Lung (tissue), 12 donors: ENCODE measurements around the gene ERAP2. TPM values are rescaled to one million over a fixed set of nuclear protein-coding genes. Genes with fewer than 3 reads are reported as not detected.

Experiments
- ATAC-seq: fragments of 200-7000 bp; cut with Tn5 transposase; one replicate; pipeline ENCODE4 v1.9.1; 2020; ENCODE audit warnings: moderate number of reproducible peaks; ENCODE audit not compliant: insufficient read depth, low FRiP score
- DNase-seq, 3 donors: peaks; one replicate each; pipeline ENCODE4 v3.0.0-alpha.2; 2013 to 2017
- H3K27ac ChIP-seq, 2 donors: one replicate each; pipeline ENCODE4 v1.5.1; 2013; ENCODE audit warnings: mild to moderate bottlenecking in 2 of 2, moderate library complexity in 2 of 2, control low read depth in 1 of 2, inconsistent platforms in 1 of 2, low read depth in 1 of 2, low read length in 1 of 2
- H3K27me3 ChIP-seq, 3 donors: one replicate each; pipeline ENCODE4 v1.5.1; 2013; ENCODE audit warnings: low read length in 2 of 3; ENCODE audit not compliant: control insufficient read depth in 3 of 3, insufficient read depth in 3 of 3
- H3K36me3 ChIP-seq, 4 donors: one replicate each; pipeline ENCODE4 v1.5.1; 2013; ENCODE audit warnings: low read length in 4 of 4, mild to moderate bottlenecking in 1 of 4, moderate library complexity in 1 of 4; ENCODE audit not compliant: control insufficient read depth in 4 of 4, insufficient read depth in 4 of 4
- H3K4me1 ChIP-seq, 5 donors: one replicate each; pipeline ENCODE4 v1.5.1; 2013; ENCODE audit warnings: low read length in 5 of 5, mild to moderate bottlenecking in 2 of 5, moderate library complexity in 1 of 5; ENCODE audit not compliant: control insufficient read depth in 5 of 5, insufficient read depth in 5 of 5
- H3K4me3 ChIP-seq: one replicate; pipeline ENCODE4 v1.5.1; 2013; ENCODE audit warnings: mild to moderate bottlenecking, control low read depth, moderate library complexity
- H3K9ac ChIP-seq, 2 donors: one replicate each; pipeline ENCODE4 v1.5.1; 2013; ENCODE audit warnings: low read length in 2 of 2, control low read depth in 1 of 2; ENCODE audit not compliant: insufficient read depth in 1 of 2
- H3K9me3 ChIP-seq, 4 donors: one replicate each; pipeline ENCODE4 v1.5.1; 2013; ENCODE audit warnings: low read length in 3 of 4, mild to moderate bottlenecking in 1 of 4, moderate library complexity in 1 of 4; ENCODE audit not compliant: control insufficient read depth in 4 of 4, insufficient read depth in 3 of 4
- WGBS, 2 donors: extraction: QIAGEN DNeasy Blood & Tissue Kit; methylation state at CpG; one replicate each; pipeline ENCODE4 v1.1.7; 2013; 5-methylcytosine and 5-hydroxymethylcytosine counted together
- polyA plus RNA-seq, 2 donors: library from polyadenylated mRNA; stranded (reverse); fragments of 200-250 nt; gene quantifications; one replicate each; pipeline ENCODE4 v1.2.1, GENCODE V29; 2013
- total RNA-seq, 2 donors: library from RNA; depleted of rRNA in 1 of 2; stranded (reverse); fragments of >200 nt in 1 of 2; gene quantifications; one replicate each; pipeline ENCODE4 v1.2.1, GENCODE V29; 2014 to 2021
- TF ChIP-seq, protein P1 (sequence below): IDR thresholded peaks from 2 replicates; pipeline ENCODE4 v1.5.1; 2012; ENCODE audit warnings: mild to moderate bottlenecking; ENCODE audit errors: control extremely low read depth, extremely low read depth
- donor health status: control.
- donor health status: control.
- donor health status: Bipolar disorder and iron deficiency.
- donor health status: healthy.
- donor health status: DM: yes; HTN: yes; CAD: no.

Gene ERAP2
- total and polyA plus RNA-seq, 4 donors = 2.8 to 19.8 (median 8.2) TPM

DNA sequence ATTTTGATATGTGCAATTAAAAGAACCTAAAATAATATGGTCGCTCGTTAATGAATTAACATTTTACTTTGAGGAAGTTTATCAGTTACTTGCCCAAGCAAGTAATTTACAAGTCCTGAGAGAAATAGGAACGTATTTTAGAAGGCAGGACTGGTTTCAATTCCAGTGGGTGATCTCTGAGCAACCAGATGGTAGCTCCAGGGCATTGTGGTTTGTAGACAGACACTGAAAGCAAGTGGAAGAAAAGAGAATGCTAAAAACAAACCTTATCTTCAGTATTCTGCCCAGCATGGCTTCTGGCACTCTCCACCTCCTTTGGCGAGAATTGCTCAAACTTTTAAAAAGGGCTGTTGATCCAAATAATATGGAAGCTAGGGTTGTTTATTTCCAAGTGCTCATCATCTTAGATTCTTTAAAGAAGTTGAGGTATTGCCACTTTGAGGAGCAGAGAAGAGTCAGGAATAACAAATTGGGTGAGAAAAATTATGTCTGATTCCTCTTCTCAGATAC lies 31.8 kb upstream of the ERAP2 start:
- Histone ChIP-seq H3K9me3 (no peaks in the 10 kb centered on the region), H3K36me3 (no peaks in the 10 kb centered on the region), H3K27ac (no peak overlapping the region), H3K27me3 (no peaks in the 10 kb centered on the region), H3K4me1 (peaks cover 0 to 3% (median 0%) of the 10 kb centered on the region in 5 donors), H3K9ac (no peak overlapping the region), H3K4me3 (no peak overlapping the region)
- WGBS, 2 donors = 79 to 82% methylated on average over 4 of the region's 4 CpGs
- ATAC-seq (no peak), DNase-seq (no peak)
- TF ChIP-seq, protein P1, sequence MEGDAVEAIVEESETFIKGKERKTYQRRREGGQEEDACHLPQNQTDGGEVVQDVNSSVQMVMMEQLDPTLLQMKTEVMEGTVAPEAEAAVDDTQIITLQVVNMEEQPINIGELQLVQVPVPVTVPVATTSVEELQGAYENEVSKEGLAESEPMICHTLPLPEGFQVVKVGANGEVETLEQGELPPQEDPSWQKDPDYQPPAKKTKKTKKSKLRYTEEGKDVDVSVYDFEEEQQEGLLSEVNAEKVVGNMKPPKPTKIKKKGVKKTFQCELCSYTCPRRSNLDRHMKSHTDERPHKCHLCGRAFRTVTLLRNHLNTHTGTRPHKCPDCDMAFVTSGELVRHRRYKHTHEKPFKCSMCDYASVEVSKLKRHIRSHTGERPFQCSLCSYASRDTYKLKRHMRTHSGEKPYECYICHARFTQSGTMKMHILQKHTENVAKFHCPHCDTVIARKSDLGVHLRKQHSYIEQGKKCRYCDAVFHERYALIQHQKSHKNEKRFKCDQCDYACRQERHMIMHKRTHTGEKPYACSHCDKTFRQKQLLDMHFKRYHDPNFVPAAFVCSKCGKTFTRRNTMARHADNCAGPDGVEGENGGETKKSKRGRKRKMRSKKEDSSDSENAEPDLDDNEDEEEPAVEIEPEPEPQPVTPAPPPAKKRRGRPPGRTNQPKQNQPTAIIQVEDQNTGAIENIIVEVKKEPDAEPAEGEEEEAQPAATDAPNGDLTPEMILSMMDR = no peak

DNA sequence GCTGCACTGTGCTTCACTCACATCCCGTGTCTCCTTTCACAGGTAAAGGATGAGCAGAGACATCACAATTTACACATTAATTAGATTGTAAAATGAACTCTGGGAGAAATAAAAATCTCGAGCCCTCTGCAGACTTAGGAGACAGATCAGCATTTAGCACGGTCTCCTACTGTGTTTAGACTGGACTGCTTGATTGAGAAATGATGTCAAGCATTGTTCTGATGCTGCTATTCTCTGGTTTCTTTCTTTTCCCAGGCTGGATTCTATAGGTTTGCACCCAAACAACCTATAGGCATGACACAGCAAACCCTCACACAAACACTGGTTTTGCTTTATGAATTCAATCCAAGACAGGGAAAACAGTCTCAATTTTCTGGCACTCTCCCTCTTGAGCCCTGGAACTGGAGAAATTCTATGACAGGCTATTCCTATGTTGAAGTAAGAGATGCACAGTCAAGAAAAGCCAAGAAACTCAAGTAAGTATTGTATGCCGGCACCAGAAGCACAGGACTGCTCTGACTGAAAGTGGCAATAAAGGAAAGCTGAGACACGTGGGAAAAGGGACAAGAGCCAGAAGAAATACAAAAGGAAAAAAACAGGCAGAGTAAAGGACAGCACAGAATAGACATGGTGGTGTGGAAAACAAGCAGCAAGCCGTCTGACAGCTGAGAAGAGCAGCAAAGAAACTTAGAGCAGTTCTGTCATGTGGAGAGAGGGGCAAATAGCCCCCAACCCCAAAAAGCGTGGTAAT lies 24.8 kb upstream of the ERAP2 start:
- Histone ChIP-seq H3K27ac (no peak overlapping the region), H3K36me3 (no peaks in the 10 kb centered on the region), H3K27me3 (no peaks in the 10 kb centered on the region), H3K9me3 (no peaks in the 10 kb centered on the region), H3K4me3 (no peak overlapping the region), H3K4me1 (peaks cover 0 to 13% (median 0%) of the 10 kb centered on the region in 5 donors), H3K9ac (no peak overlapping the region)
- DNase-seq = no peak
- TF ChIP-seq, protein P1 = no peak
- WGBS, 2 donors = 76 to 87% methylated on average over 7 of the region's 7 CpGs
- ATAC-seq = no peak

DNA sequence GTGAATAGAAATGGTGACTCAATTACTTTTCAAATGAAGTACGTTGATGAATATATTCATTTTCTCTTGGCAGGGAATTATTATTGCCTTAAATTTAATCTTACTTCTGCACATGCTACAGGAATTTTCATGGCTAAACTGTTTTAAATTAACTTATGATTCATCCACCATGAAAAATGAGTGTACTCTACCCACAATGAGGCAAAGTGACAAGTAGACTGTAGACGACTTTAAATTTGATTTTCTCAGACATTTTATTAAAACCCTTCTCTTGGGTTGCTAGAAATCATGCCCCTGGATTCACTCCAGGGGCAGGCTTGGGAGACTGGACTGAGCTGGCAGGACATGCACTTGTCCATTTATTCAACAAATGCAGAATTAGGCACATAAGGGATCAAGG lies 23.5 kb upstream of the ERAP2 start:
- DNase-seq (no peak), ATAC-seq (no peak)
- no peak overlapping the region for H3K9ac ChIP-seq
- H3K27me3 ChIP-seq = no peaks in the 10 kb centered on the region
- peaks cover 0 to 20% (median 0%) of the 10 kb centered on the region in 5 donors for H3K4me1 ChIP-seq
- H3K36me3 ChIP-seq = no peaks in the 10 kb centered on the region
- WGBS, 2 donors = 92 to 98% methylated on average over 2 of the region's 2 CpGs
- H3K4me3 ChIP-seq = no peak overlapping the region
- TF ChIP-seq, protein P1 = no peak
- H3K9me3 ChIP-seq = no peaks in the 10 kb centered on the region
- no peak overlapping the region for H3K27ac ChIP-seq

DNA sequence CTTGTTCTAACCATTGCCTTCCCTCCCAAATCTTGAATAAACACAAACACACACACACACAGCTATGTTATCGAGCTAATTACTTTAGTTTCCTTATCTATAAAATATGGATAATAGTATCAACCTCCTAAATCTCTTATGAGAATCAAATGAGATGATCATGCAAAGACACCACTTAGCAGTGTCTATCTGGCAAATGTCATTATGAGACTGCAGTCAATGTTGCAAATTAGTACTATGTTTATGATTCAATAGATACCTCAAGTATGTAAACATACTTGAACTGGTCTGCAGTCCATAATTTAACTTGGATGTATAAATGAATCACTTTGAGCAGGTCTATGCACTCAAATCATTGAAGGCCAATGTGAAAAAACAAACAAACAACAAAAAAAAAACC lies 22.2 kb upstream of the ERAP2 start:
- no peak for ATAC-seq
- TF ChIP-seq, protein P1 = no peak
- WGBS, 2 donors = 86 to 97% methylated on average over 1 of the region's 1 CpG

More for the DNA sequence above, 22.2 kb upstream of the ERAP2 start:
- H3K27ac ChIP-seq = no peak overlapping the region
- DNase-seq = no peak
- no peak overlapping the region for H3K4me3 ChIP-seq
- no peak overlapping the region for H3K9ac ChIP-seq
- no peaks in the 10 kb centered on the region for H3K27me3 ChIP-seq
- H3K4me1 ChIP-seq = peaks cover 0 to 20% (median 0%) of the 10 kb centered on the region in 5 donors
- H3K36me3 ChIP-seq = no peaks in the 10 kb centered on the region
- H3K9me3 ChIP-seq = no peaks in the 10 kb centered on the region
